22Rv1 (cell line): Measurements from ENCODE around the gene CLDN14.

Experiments used
- H3K27ac ChIP-seq: fragments of 450-650 bp; 2 replicates; pipeline ENCODE4 v1.5.1; 2017
- ZFX ChIP-seq: fragments of 450-650 bp; IDR thresholded peaks from 2 replicates; pipeline ENCODE4 v1.6.1; 2017; ENCODE audit warnings: antibody characterized with exemption, borderline replicate concordance
- TF ChIP-seq, protein P1 (sequence below): fragments of 450-650 bp; IDR thresholded peaks from 2 replicates; pipeline ENCODE4 v1.5.1; 2017; ENCODE audit warnings: mild to moderate bottlenecking

The CLDN14 gene

DNA sequence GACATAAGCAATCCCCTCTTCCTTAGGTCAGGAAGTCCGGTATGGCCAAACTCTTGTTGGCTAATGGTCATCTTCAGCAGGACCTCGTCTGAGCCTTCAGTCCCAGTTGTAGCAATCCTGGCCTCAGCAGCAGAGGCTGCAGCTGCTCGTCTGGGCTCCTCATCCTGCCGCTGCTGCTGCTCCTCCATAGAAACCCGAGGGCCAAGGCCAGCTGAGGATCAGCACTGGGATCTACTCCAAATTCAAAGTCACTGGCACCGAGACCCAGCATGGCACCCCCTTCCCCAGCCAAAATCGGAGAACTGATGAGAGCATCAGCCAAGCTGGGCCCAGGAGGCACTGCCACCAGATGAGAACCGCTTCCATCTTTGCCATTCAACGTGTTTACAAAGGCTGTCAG is 6.3 kb upstream of the CLDN14 start:
- TF ChIP-seq, protein P1, sequence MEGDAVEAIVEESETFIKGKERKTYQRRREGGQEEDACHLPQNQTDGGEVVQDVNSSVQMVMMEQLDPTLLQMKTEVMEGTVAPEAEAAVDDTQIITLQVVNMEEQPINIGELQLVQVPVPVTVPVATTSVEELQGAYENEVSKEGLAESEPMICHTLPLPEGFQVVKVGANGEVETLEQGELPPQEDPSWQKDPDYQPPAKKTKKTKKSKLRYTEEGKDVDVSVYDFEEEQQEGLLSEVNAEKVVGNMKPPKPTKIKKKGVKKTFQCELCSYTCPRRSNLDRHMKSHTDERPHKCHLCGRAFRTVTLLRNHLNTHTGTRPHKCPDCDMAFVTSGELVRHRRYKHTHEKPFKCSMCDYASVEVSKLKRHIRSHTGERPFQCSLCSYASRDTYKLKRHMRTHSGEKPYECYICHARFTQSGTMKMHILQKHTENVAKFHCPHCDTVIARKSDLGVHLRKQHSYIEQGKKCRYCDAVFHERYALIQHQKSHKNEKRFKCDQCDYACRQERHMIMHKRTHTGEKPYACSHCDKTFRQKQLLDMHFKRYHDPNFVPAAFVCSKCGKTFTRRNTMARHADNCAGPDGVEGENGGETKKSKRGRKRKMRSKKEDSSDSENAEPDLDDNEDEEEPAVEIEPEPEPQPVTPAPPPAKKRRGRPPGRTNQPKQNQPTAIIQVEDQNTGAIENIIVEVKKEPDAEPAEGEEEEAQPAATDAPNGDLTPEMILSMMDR = no peak
- no peak for TF ChIP-seq ZFX
- no peak overlapping the region for H3K27ac ChIP-seq

DNA sequence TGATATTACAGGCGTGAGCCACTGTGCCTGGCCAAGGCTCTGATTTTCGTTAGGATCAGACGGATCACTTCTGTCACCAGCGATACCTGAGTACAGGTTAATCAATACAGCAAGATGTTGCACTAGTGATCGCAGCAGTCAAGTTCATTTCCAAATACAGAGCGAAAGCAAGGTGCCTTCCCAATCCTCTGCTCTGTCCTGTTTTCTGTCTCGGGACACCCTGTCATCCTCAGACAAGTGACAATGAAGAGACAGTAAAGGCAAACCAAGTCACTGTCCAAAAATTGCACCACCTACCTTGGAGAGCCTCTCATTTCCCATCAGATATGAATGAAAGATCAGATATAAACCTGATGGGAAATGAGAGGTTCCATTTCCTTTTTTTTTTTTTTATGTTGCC is 5.6 kb upstream of the CLDN14 start:
- TF ChIP-seq, protein P1 = no peak
- no peak for TF ChIP-seq ZFX
- no peak overlapping the region for H3K27ac ChIP-seq

DNA sequence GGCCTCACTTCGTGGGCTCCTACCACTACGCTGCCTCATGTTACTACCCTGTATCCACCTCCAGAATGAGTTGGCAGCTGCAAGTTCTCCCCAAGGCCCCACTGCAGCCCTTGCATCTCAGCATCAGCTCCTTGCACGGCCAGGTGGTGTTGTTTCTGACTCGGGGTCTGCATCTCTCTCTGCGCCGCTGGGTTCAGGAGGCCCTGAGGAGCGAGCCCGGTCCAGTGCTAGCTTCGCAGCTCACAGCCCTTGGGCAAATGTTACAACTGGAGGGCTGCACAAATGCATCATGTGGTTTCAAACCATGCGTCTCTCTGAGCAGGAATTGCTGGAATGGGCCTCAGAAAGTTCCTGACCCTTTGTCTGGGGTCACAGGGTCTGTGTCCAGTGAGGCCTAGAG is 3.2 kb upstream of the CLDN14 start:
- H3K27ac ChIP-seq = no peak overlapping the region
- no peak for TF ChIP-seq ZFX
- TF ChIP-seq, protein P1 = no peak

DNA sequence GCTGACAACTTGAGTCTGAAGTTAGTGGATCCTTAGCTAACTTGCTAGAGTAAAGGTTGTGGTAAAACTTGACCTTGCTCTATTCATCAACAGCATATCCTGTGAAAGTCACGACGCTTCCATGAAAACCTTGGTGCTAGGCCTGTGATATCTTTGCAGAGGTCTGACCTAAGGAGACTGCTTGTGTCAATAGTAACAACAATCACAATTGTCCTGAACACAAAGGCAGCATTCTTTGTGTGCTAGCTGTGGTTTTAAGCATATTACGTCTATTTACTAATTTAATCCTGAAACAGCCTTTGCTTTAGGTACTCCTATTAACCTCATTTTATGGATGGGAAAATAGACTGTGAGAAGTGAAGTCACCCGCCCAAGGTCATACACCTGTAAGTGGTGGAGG is 2.8 kb upstream of the CLDN14 start:
- TF ChIP-seq, protein P1 = no peak
- no peak for TF ChIP-seq ZFX
- no peak overlapping the region for H3K27ac ChIP-seq

DNA sequence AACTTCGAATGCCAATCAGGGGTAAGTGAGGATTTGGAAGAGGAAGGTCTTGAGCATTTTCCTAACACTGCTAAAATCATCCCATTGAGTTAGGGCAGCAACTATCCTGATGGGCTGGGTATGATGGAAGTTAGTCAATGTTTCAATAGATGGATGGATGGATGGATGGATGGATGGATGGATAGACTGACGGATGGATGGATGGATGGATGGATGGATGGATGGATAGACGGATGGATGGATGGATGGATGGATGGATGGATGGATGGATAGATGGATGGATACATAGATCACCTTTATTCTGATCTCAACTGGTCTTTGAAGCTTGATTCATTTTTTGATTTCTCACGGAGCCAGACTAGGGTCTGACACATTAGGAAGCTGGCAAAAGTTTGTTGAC is 2.3 kb upstream of the CLDN14 start:
- TF ChIP-seq ZFX = no peak
- TF ChIP-seq, protein P1 = no peak
- peak overlapping the region; percentile 44 for H3K27ac ChIP-seq

DNA sequence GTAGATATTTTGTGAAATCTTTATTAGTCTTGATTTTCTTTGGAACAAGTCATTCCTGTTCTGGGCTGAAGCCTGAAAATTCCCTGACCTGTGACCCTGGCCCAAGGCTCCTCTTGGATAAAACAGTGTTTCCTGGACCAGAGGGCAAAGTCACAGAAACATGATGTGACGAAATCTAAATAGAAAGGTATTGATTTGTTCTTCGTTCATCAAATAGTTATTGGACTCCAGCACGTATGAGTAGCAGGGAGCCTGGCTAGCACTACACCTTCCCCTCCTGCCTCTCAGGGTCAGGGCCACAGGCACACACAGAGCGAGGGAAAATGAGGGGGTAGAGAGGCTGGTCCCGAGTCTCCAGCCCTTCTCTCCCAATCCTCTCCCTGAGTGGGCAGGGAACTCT is 1.7 kb upstream of the CLDN14 start:
- no peak for TF ChIP-seq ZFX
- TF ChIP-seq, protein P1 = no peak
- H3K27ac ChIP-seq = peak overlapping the region; percentile 44

DNA sequence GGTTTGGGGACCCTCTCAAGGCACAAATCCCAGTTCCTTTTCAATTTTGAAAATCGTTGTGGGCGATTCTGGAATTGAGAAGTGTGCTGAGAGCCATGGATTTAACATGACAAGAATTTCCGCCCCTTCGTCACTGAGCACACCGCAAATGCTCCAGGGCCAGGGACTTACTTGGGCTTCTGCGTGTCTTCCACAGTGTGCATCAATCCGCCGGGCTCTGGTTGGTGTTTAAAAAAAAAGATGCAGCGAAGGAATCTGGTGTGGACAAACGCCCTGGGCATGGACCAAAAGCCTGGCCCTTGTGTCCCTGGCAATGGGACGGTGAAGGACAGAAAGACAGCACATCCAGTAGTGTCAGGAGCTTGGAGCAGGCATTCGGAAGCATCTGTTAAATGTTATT is 696 bp upstream of the CLDN14 start:
- TF ChIP-seq ZFX = no peak
- TF ChIP-seq, protein P1 = no peak

More for the DNA sequence above, 696 bp upstream of the CLDN14 start:
- H3K27ac ChIP-seq = peak overlapping the region; percentile 44; the same call in 1 of the 2 replicates
